H1 (cell line): ENCODE measurements around the gene GRIA4. TPM values are rescaled to one million over a fixed set of nuclear protein-coding genes. Genes with fewer than 3 reads are reported as not detected.

Experiments used
- CTCF ChIA-PET: fragments of 300-600 bp; sonication (Branson Sonifier 250); formaldehyde crosslinking; loops from one replicate; lab custom pipeline; 2021; ENCODE audit not compliant: partially characterized antibody; lab: Charles Lee
- POLR2A ChIA-PET: fragments of 300-600 bp; sonication (Branson Sonifier 250); formaldehyde crosslinking; loops from one replicate; lab custom pipeline; 2021; ENCODE audit warnings: inconsistent platforms; ENCODE audit not compliant: partially characterized antibody; lab: Charles Lee
- DNase-seq, 2 experiments: peaks; one replicate each; pipeline versions ENCODE4 v3.0.0 to v3.0.0-alpha.2; 2010 to 2022; ENCODE audit warnings: low spot score in 2 of 2, low read depth in 1 of 2, mixed read lengths in 1 of 2
- FAIRE-seq: peaks from 2 replicates; lab custom pipeline; 2011; peaks lifted over from hg19 to GRCh38; lab: Jason Lieb, UNC
- H2AFZ ChIP-seq: 2 replicates; pipeline ENCODE4 v1.8.1; 2012; ENCODE audit warnings: low read length, inconsistent platforms
- H2AK5ac ChIP-seq: 2 replicates; pipeline ENCODE4 v1.6.1; 2013; ENCODE audit warnings: low read depth, low read length
- H2BK120ac ChIP-seq: replicated peaks from 2 replicates; pipeline ENCODE3; 2013; ENCODE audit warnings: low read depth, low read length, inconsistent platforms
- H2BK12ac ChIP-seq: 2 replicates; pipeline ENCODE4 v1.6.1; 2013; ENCODE audit warnings: low read depth, low read length
- H2BK15ac ChIP-seq: 2 replicates; pipeline ENCODE4 v1.6.1; 2013; ENCODE audit warnings: low read length
- H2BK20ac ChIP-seq: 2 replicates; pipeline ENCODE4 v1.6.1; 2013; ENCODE audit warnings: low read length
- H2BK5ac ChIP-seq: 2 replicates; pipeline ENCODE4 v1.6.1; 2013; ENCODE audit warnings: low read depth, low read length
- H3K14ac ChIP-seq: 2 replicates; pipeline ENCODE4 v1.6.1; 2013; ENCODE audit warnings: inconsistent platforms; ENCODE audit not compliant: insufficient read length
- H3K18ac ChIP-seq: 2 replicates; pipeline ENCODE4 v1.6.1; 2013; ENCODE audit warnings: low read length; ENCODE audit errors: extremely low read depth
- H3K23ac ChIP-seq: 2 replicates; pipeline ENCODE4 v1.6.1; 2013; ENCODE audit warnings: inconsistent platforms; ENCODE audit not compliant: insufficient read length
- H3K23me2 ChIP-seq: 2 replicates; pipeline ENCODE4 v1.6.1; 2013; ENCODE audit warnings: low read depth, low read length
- H3K27ac ChIP-seq: 2 replicates; pipeline ENCODE4 v1.6.1; 2011; ENCODE audit warnings: low read depth, low read length, inconsistent platforms
- H3K27me3 ChIP-seq, 4 experiments: replicated peaks in 1 of 4; 1 replicate in 1 of 4; 2 replicates in 3 of 4; pipeline versions ENCODE4 v1.6.1 to v1.8.1; 2011 to 2013; ENCODE audit warnings: low read length in 3 of 4, mild to moderate bottlenecking in 3 of 4, inconsistent platforms in 2 of 4, mixed read lengths in 2 of 4, moderate library complexity in 1 of 4; ENCODE audit not compliant: control insufficient read depth in 3 of 4, insufficient read depth in 3 of 4; ENCODE audit errors: extremely low read depth in 1 of 4
- H3K36me3 ChIP-seq, 4 experiments: 2 replicates each; pipeline versions ENCODE4 v1.6.1 to v1.8.1; 2011 to 2013; ENCODE audit warnings: mild to moderate bottlenecking in 4 of 4, low read length in 3 of 4, moderate library complexity in 2 of 4, control low read depth in 1 of 4, inconsistent platforms in 1 of 4; ENCODE audit not compliant: insufficient read depth in 4 of 4, control insufficient read depth in 2 of 4
- H3K4ac ChIP-seq: replicated peaks from 2 replicates; pipeline ENCODE3; 2013; ENCODE audit warnings: low read length, low read depth, mixed read lengths, inconsistent platforms; ENCODE audit not compliant: insufficient read length
- H3K4me1 ChIP-seq, 4 experiments: replicated peaks in 1 of 4; 1 replicate in 1 of 4; 2 replicates in 3 of 4; pipeline versions ENCODE4 v1.6.1 to v1.8.1; 2011 to 2013; ENCODE audit warnings: low read length in 3 of 4, inconsistent platforms in 2 of 4, mixed read lengths in 1 of 4; ENCODE audit not compliant: insufficient read depth in 4 of 4, control insufficient read depth in 3 of 4
- H3K4me2 ChIP-seq, 2 experiments: 2 replicates each; pipeline versions ENCODE4 v1.6.1 to v1.8.1; 2011 to 2013; ENCODE audit warnings: low read depth in 2 of 2, low read length in 2 of 2, control low read depth in 1 of 2, inconsistent platforms in 1 of 2, mild to moderate bottlenecking in 1 of 2; ENCODE audit not compliant: insufficient read depth in 1 of 2
- H3K4me3 ChIP-seq, 4 experiments: fragments of 200-600, 300-600 bp in 1 of 4; sonication (generic), shearing (Covaris generic), sonication (Bioruptor Twin) in 1 of 4; 2 replicates each; pipeline versions ENCODE4 v1.5.1 to v1.8.1; 2011 to 2016; ENCODE audit warnings: low read length in 4 of 4, low read depth in 3 of 4, control low read depth in 2 of 4, inconsistent platforms in 2 of 4, mild to moderate bottlenecking in 2 of 4, mixed read lengths in 1 of 4, moderate library complexity in 1 of 4; ENCODE audit not compliant: insufficient read depth in 2 of 4; ENCODE audit errors: extremely low read depth in 1 of 4
- H3K56ac ChIP-seq: replicated peaks from 2 replicates; pipeline ENCODE3; 2013; ENCODE audit warnings: low read depth, mild to moderate bottlenecking, mixed read lengths, low read length, inconsistent platforms; ENCODE audit not compliant: insufficient read length
- H3K79me1 ChIP-seq: 2 replicates; pipeline ENCODE4 v1.6.1; 2013; ENCODE audit warnings: low read depth, low read length, control low read depth
- H3K79me2 ChIP-seq, 2 experiments: 2 replicates each; pipeline versions ENCODE4 v1.6.1 to v1.8.1; 2012 to 2013; ENCODE audit warnings: low read length in 2 of 2, mild to moderate bottlenecking in 2 of 2, inconsistent platforms in 1 of 2; ENCODE audit not compliant: insufficient read depth in 2 of 2, control insufficient read depth in 1 of 2
- H3K9ac ChIP-seq, 4 experiments: replicated peaks in 1 of 4; 1 replicate in 1 of 4; 2 replicates in 3 of 4; pipeline versions ENCODE4 v1.6.1 to v1.8.1; 2011 to 2013; ENCODE audit warnings: low read depth in 3 of 4, low read length in 3 of 4, control low read depth in 2 of 4, mild to moderate bottlenecking in 2 of 4, moderate library complexity in 2 of 4, inconsistent platforms in 1 of 4; ENCODE audit errors: extremely low read depth in 1 of 4
- H3K9me3 ChIP-seq, 2 experiments: 2 replicates each; pipeline versions ENCODE4 v1.6.1 to v1.8.1; 2012 to 2013; ENCODE audit warnings: mild to moderate bottlenecking in 2 of 2, moderate library complexity in 2 of 2, control low read depth in 1 of 2, inconsistent platforms in 1 of 2, low read depth in 1 of 2, low read length in 1 of 2, mixed read lengths in 1 of 2; ENCODE audit not compliant: insufficient read depth in 2 of 2
- H4K20me1 ChIP-seq, 2 experiments: replicated peaks in 1 of 2; 2 replicates each; pipeline versions ENCODE3 to v1.8.1; 2011 to 2013; ENCODE audit warnings: inconsistent platforms in 2 of 2, low read length in 2 of 2, mild to moderate bottlenecking in 1 of 2; ENCODE audit not compliant: insufficient read depth in 2 of 2, control insufficient read depth in 1 of 2
- H4K5ac ChIP-seq: 2 replicates; pipeline ENCODE4 v1.6.1; 2013; ENCODE audit warnings: low read length, low read depth, mixed read lengths, inconsistent platforms; ENCODE audit not compliant: insufficient read length
- H4K8ac ChIP-seq: 2 replicates; pipeline ENCODE4 v1.8.0; 2013; ENCODE audit warnings: mild to moderate bottlenecking, moderate library complexity, low read length, inconsistent platforms; ENCODE audit not compliant: insufficient read depth; ENCODE audit errors: extremely low read depth
- H4K91ac ChIP-seq: replicated peaks from 2 replicates; pipeline ENCODE3; 2013; ENCODE audit warnings: low read length, mixed read lengths, inconsistent platforms; ENCODE audit not compliant: insufficient read length
- NRF1 ChIP-seq: IDR thresholded peaks from 2 replicates; pipeline ENCODE4 v1.6.1; 2011; ENCODE audit warnings: mild to moderate bottlenecking, low read depth, low read length, improper control_type of control experiment
- TCF12 ChIP-seq: IDR thresholded peaks from 2 replicates; pipeline ENCODE4 v1.6.1; 2011; ENCODE audit warnings: low read depth, mild to moderate bottlenecking, low read length
- WGBS, 2 experiments: shearing (Covaris generic) in 1 of 2; methylation state at CpG; one replicate each; pipeline versions ENCODE4 v1.1.6 to v1.1.7; 2013 to 2015; ENCODE audit warnings: low lambda C conversion rate in 2 of 2, mixed read lengths in 2 of 2, inconsistent platforms in 1 of 2, low coverage in 1 of 2, missing lambda C conversion rate in 1 of 2; ENCODE audit not compliant: insufficient replicate concordance in 2 of 2, insufficient coverage in 1 of 2, insufficient read length in 1 of 2; ENCODE audit errors: extremely low coverage in 1 of 2, missing lambda C conversion rate in 1 of 2; 5-methylcytosine and 5-hydroxymethylcytosine counted together
- polyA plus RNA-seq, 7 experiments: library from polyadenylated mRNA; depleted of rRNA in 3 of 7; stranded (reverse) in 5 of 7; unstranded in 2 of 7; fragments of >200 nt in 5 of 7; fragments of 200-250 nt in 2 of 7; gene quantifications; 1 replicate in 5 of 7; 2 replicates in 1 of 7; 4 replicates in 1 of 7; pipeline versions ENCODE4 v1.2.1 to v1.2.3, GENCODE V29; 2011 to 2013; ENCODE audit warnings: missing spikeins in 2 of 7, mixed read lengths in 2 of 7
- total RNA-seq: library from RNA; stranded (reverse); fragmentation: NEBNext Ultra II Directional; extraction: Animal tissue kit (Norgen Biotek cat#: 25700); gene quantifications from 2 replicates; pipeline ENCODE4 v1.2.1, GENCODE V29; 2021

GRIA4 gene
- total and polyA plus RNA-seq, 2 of the 8 experiments (the other 6 are each of a cell fraction or from before 2014, with no cell fraction given): 12.5 to 21.8 TPM

GRCh38 chr11:105991888-105992287 lies 382.0 kb downstream of the GRIA4 start:
- no peaks in the 10 kb centered on the region for H3K79me2 ChIP-seq
- H2BK5ac ChIP-seq: no peak overlapping the region
- no peak overlapping the region for H3K4me3 ChIP-seq
- H2BK20ac ChIP-seq: no peak overlapping the region
- no peak overlapping the region for H2AK5ac ChIP-seq
- no peak overlapping the region for H4K5ac ChIP-seq
- H3K56ac ChIP-seq: no peak overlapping the region
- H3K4ac ChIP-seq: no peak overlapping the region
- no peak overlapping the region for H3K4me2 ChIP-seq
- no peak overlapping the region for H2BK12ac ChIP-seq
- H4K20me1 ChIP-seq: no peaks in the 10 kb centered on the region
- H3K27me3 ChIP-seq: peaks cover 0 to 1% (median 0%) of the 10 kb centered on the region in 4 experiments; a peak in 1 of 7 replicates
- H3K4me1 ChIP-seq: no peaks in the 10 kb centered on the region; a peak in 1 of 7 replicates
- H4K8ac ChIP-seq: no peak overlapping the region
- H3K36me3 ChIP-seq: peaks cover 0 to 12% (median 6%) of the 10 kb centered on the region in 4 experiments; a peak in 5 of 8 replicates
- no peaks in the 10 kb centered on the region for H3K79me1 ChIP-seq
- no peak overlapping the region for H4K91ac ChIP-seq
- no peak overlapping the region for H3K27ac ChIP-seq
- ChIA-PET CTCF (no interaction called here), POLR2A (no interaction called here)
- DNase-seq: no peak
- H3K23me2 ChIP-seq: no peaks in the 10 kb centered on the region; the same call in 1 of the 2 replicates
- no peak overlapping the region for H3K14ac ChIP-seq
- no peak overlapping the region for H3K18ac ChIP-seq
- H3K23ac ChIP-seq: no peak overlapping the region
- H2BK120ac ChIP-seq: no peak overlapping the region
- H2BK15ac ChIP-seq: no peak overlapping the region
- H2AFZ ChIP-seq: no peak overlapping the region
- no peak overlapping the region for H3K9ac ChIP-seq
- 94% methylated on average over 4 of the region's 4 CpGs; no CpG with 5 or more reads in 1 of the 2 experiments for WGBS, 2 experiments
- no peaks in the 10 kb centered on the region for H3K9me3 ChIP-seq
- FAIRE-seq: no peak
- TF ChIP-seq NRF1 (no peak), TCF12 (no peak)
